Stimulated activated naive CD8-positive, alpha-beta T cell treated with anti-CD3 and anti-CD28 coated beads, Interleukin-15, amount 100 ng/mL, for 72 hours (primary cell): ENCODE results near the gene CELF4.

Experiments used
- ATAC-seq: fragments of 150-1000 bp; cut with Tn5 transposase; 2 replicates; pipeline ENCODE4 v1.10.0; 2021; ENCODE audit warnings: mild to moderate bottlenecking, moderate library complexity
- DNase-seq, 2 donors: peaks; one replicate each; pipeline ENCODE4 v3.0.0; 2021 to 2022
- H3K27ac Mint-ChIP-seq, 2 donors: one replicate each; pipeline ENCODE4 v1.8.0; 2022; ENCODE audit warnings: mild to moderate bottlenecking in 2 of 2, mixed read lengths in 2 of 2, moderate library complexity in 2 of 2
- H3K27me3 Mint-ChIP-seq: one replicate; pipeline ENCODE4 v1.8.0; 2022; ENCODE audit warnings: mixed read lengths
- H3K4me1 Mint-ChIP-seq: one replicate; pipeline ENCODE4 v1.8.0; 2022; ENCODE audit warnings: mild to moderate bottlenecking, mixed read lengths
- H3K4me3 Mint-ChIP-seq, 2 donors: one replicate each; pipeline ENCODE4 v1.8.0; 2022; ENCODE audit warnings: mild to moderate bottlenecking in 2 of 2, mixed read lengths in 2 of 2, moderate library complexity in 1 of 2
- H3K9me3 Mint-ChIP-seq, 2 donors: one replicate each; pipeline ENCODE4 v1.8.0; 2022; ENCODE audit warnings: mixed read lengths in 2 of 2

CELF4 gene

DNA sequence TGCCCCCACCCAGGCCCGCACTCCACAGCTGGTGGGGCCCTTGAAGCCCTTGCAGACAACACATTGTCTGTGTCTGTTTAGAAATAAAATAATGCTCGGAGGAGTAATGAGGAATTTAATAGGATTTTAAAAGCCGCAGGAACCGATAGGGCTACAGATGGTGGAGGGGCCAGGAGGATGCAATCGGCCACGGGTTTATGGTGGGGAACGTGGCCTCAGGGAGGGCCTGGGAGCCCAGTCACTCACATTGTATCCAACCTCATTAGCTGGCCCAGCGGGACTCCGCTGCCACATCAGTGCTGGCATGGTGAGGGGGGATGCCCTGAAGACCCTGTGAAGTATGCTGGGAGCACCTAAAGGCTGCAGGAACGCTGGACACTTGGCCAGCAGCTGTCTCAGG lies 252.0 kb downstream of the CELF4 start:
- DNase-seq (no peak), ATAC-seq (no peak)
- Mint-ChIP-seq H3K4me1 (no peaks in the 10 kb centered on the region), H3K9me3 (no peaks in the 10 kb centered on the region), H3K27ac (no peak overlapping the region), H3K27me3 (no peaks in the 10 kb centered on the region), H3K4me3 (no peak overlapping the region)

- H3K4me1 Mint-ChIP-seq: no peaks in the 10 kb centered on the region
- DNase-seq (no peak), ATAC-seq (no peak)
- no peaks in the 10 kb centered on the region for H3K27me3 Mint-ChIP-seq
- H3K9me3 Mint-ChIP-seq: no peaks in the 10 kb centered on the region
- H3K27ac Mint-ChIP-seq: no peak overlapping the region
- no peak overlapping the region for H3K4me3 Mint-ChIP-seq
Measured at GRCh38 chr18:37309861-37310260, 255.7 kb downstream of the CELF4 start.

- DNase-seq: no peak
- H3K4me3 Mint-ChIP-seq: no peak overlapping the region
Measured at GRCh38 chr18:37309059-37309458, 256.5 kb downstream of the CELF4 start.

GRCh38 chr18:37307181-37307580 lies 258.4 kb downstream of the CELF4 start:
- no peaks in the 10 kb centered on the region for H3K9me3 Mint-ChIP-seq
- H3K4me1 Mint-ChIP-seq: no peaks in the 10 kb centered on the region
- H3K4me3 Mint-ChIP-seq: no peak overlapping the region
- DNase-seq (no peak), ATAC-seq (no peak)
- H3K27me3 Mint-ChIP-seq: peaks cover 1% of the 10 kb centered on the region
- H3K27ac Mint-ChIP-seq: peak overlapping the region in 1 of 2 donors; percentile 30

More at GRCh38 chr18:37309059-37309458, 256.5 kb downstream of the CELF4 start:
- Mint-ChIP-seq H3K27ac (no peak overlapping the region), H3K4me1 (no peaks in the 10 kb centered on the region), H3K9me3 (no peaks in the 10 kb centered on the region), H3K27me3 (no peaks in the 10 kb centered on the region)
- ATAC-seq: no peak

DNA sequence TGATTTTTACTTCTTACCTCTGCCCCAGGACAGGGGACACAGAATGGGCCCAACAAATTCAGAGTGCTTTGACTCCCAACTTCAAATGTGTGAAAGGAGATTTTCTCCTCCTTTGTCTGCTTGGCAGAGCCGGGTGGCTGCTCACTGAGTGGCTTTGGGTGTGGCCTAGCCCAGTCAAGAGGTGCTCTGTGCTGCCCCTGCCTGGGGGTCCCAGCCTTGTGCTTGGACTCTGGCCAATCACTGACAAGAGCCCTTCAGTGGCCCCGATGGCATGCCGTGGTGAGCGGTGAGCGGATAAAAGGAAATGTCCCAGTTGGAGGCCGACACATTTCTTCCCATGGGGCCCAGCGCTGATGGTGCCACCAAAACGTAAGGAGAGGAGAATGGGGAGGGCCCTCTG lies 259.2 kb downstream of the CELF4 start:
- Mint-ChIP-seq H3K4me1 (no peaks in the 10 kb centered on the region), H3K4me3 (no peak overlapping the region), H3K27ac (no peak overlapping the region), H3K27me3 (peaks cover 9% of the 10 kb centered on the region), H3K9me3 (no peaks in the 10 kb centered on the region)
- DNase-seq (no peak), ATAC-seq (no peak)

GRCh38 chr18:37305066-37305465 lies 260.5 kb downstream of the CELF4 start:
- Mint-ChIP-seq H3K9me3 (no peaks in the 10 kb centered on the region), H3K27me3 (peaks cover 10% of the 10 kb centered on the region), H3K4me3 (no peak overlapping the region), H3K27ac (no peak overlapping the region), H3K4me1 (no peaks in the 10 kb centered on the region)
- DNase-seq (no peak), ATAC-seq (no peak)

DNA sequence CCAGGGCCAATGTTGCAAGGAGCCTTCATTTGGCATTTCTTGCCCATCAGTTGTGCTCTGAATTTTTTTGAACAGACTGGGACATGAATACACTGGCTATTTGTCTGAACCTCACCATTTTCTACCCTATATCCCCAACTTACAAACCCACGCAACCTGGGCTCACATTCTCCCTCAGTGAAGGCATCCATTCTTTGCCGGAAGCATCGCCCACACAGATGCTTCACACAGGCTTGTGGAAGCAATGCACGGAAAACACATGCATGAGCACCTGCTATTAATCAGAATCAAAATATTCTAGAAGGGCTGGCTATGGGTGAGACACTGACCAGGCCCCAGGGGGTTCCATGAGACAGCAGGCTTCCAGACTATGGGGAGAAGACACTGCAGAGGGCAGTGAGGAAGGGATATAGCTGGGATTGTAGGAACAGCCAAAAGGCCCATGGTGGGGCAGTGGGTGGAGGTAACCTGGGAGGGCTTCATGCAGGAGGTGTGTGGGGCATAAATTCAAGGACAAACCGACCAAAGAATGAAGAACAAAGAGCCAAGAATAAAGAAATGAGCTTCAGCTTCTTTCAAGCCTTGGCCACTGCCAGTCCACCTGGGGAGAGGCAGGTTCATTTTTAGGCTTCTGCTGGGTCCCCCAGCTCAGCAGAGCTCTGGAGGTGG lies 261.5 kb downstream of the CELF4 start:
- Mint-ChIP-seq H3K27ac (no peak overlapping the region), H3K9me3 (no peaks in the 10 kb centered on the region), H3K4me3 (no peak overlapping the region)

GRCh38 chr18:37303009-37303408 lies 262.6 kb downstream of the CELF4 start:
- no peak for DNase-seq
- no peak for ATAC-seq
- no peaks in the 10 kb centered on the region for H3K9me3 Mint-ChIP-seq
- H3K27ac Mint-ChIP-seq: no peak overlapping the region
- no peak overlapping the region for H3K4me3 Mint-ChIP-seq
- peaks cover 4% of the 10 kb centered on the region for H3K4me1 Mint-ChIP-seq
- peaks cover 10% of the 10 kb centered on the region for H3K27me3 Mint-ChIP-seq

More for the DNA sequence above, 261.5 kb downstream of the CELF4 start:
- DNase-seq (no peak), ATAC-seq (no peak)
- Mint-ChIP-seq H3K4me1 (peaks cover 4% of the 10 kb centered on the region), H3K27me3 (peaks cover 10% of the 10 kb centered on the region)

GRCh38 chr18:37302519-37302918 lies 263.1 kb downstream of the CELF4 start:
- Mint-ChIP-seq H3K27ac (no peak overlapping the region), H3K4me3 (no peak overlapping the region), H3K4me1 (peaks cover 4% of the 10 kb centered on the region), H3K27me3 (peaks cover 10% of the 10 kb centered on the region), H3K9me3 (no peaks in the 10 kb centered on the region)
- no peak for DNase-seq
- ATAC-seq: no peak

DNA sequence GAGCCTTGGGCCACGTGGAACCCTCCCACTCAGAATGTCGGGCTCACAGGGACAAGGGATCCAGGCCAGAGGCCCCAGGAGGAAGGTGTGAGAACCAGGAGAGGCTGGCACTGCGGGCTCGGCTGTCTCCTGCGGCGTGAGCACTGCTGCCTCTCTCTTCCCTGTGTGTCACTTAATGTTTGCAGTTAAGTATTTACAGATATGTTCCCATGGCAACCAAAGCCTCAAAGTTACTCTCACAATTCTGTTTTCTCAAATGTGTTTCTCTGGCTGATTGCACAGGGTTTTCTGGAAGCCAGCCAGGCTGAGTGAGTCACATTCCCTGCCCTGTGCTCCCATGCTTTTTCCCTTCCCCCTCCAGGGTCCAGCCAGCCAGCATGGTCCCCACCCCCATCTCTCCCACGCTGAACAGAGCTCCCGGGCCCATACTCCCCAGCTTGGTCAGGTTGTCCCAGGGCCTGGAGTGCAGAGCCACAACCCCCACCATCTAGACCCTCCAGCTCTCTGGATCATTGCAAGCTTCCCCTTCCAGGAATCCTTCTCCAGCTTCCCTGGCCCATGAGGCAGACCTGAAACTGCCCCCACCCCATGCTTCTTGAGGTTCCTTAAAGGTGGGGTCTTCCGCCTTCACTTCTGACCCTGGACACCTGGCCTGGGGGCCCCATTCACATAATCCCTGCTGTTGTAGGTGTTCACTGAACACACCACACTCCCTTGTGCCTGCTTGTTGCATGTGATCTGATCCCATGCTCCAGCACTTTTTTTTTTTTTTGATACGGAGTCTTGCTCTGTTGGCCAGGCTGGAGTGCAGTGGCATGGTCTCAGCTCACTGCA lies 265.9 kb downstream of the CELF4 start:
- peak overlapping the region in 1 of 2 donors; percentile 45 for H3K27ac Mint-ChIP-seq
- no peak overlapping the region for H3K4me3 Mint-ChIP-seq
- no peak for DNase-seq
- peaks cover 10% of the 10 kb centered on the region for H3K27me3 Mint-ChIP-seq
- peak; percentile 11 for ATAC-seq
- H3K4me1 Mint-ChIP-seq: peaks cover 4% of the 10 kb centered on the region
- no peaks in the 10 kb centered on the region for H3K9me3 Mint-ChIP-seq

DNA sequence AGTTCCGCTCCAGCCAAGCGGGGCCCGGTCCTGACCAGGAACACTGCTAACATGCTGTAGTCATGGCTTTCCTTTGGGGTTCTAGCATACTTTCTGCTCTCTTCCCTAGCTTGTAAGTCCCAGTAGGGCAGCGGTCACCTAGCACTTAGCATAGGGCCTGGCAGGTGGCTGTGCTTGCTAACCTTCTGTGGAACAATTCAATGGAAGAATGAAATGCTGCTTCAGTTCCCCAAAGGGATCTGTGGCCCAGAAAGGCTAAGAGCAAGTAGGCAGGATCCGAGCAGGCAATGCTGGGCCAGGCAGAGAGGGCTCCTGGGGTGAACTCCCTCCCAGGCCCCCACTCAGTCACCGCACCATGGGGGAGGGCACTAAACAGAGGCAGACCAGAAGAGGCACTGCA lies 266.8 kb downstream of the CELF4 start:
- ATAC-seq: no peak
- H3K27ac Mint-ChIP-seq: peak overlapping the region in 1 of 2 donors; percentile 81
- peaks cover 10% of the 10 kb centered on the region for H3K27me3 Mint-ChIP-seq
- H3K4me3 Mint-ChIP-seq: no peak overlapping the region
- DNase-seq: no peak
- H3K9me3 Mint-ChIP-seq: no peaks in the 10 kb centered on the region
- peaks cover 4% of the 10 kb centered on the region for H3K4me1 Mint-ChIP-seq

- no peaks in the 10 kb centered on the region for H3K9me3 Mint-ChIP-seq
- H3K4me1 Mint-ChIP-seq: peaks cover 4% of the 10 kb centered on the region
- H3K27me3 Mint-ChIP-seq: peaks cover 15% of the 10 kb centered on the region
- ATAC-seq (no peak), DNase-seq (no peak)
- no peak overlapping the region for H3K4me3 Mint-ChIP-seq
- no peak overlapping the region for H3K27ac Mint-ChIP-seq
Measured at GRCh38 chr18:37297106-37297505, 268.5 kb downstream of the CELF4 start.

DNA sequence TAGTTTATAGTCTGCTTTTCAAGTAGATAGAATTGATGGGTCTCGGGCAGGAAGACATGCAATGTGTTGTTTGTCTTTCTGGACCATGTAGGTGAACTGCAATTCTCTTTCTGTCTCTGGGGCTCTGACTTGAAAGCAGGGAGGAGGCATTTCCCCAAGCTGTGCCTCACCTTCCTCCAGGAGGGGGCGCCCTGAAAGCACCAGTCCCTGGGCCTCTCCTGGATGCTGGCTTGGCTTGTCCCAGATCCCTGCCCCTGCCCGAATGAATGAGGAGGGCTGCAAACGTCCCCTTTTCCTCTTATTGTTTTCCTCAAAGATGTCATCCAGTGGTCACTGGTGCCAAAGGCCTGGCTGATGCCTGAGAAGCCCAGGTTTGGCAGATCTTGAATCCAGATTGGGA lies 270.6 kb downstream of the CELF4 start:
- Mint-ChIP-seq H3K9me3 (no peaks in the 10 kb centered on the region), H3K4me1 (peaks cover 4% of the 10 kb centered on the region)

DNA sequence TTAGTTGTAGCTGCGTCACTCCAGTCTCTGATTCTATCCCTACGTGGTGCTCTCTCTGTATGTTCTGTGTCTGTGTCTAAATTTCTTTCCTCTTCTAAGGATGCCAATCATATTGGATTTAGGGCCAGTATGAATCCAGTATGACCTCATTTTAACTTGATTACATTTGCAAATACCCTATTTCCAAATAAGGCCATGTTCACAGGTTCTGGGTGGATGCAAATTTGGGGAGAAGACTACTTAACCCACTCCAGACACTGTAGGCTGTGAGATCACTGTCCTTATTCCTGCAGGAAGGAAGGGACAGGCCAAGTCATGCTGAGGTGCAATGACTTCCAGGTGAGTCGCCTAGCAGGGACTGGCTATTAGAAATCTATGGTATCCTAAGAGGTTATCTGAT lies 272.2 kb downstream of the CELF4 start:
- H3K4me3 Mint-ChIP-seq: no peak overlapping the region
- H3K27me3 Mint-ChIP-seq: peaks cover 7% of the 10 kb centered on the region
- DNase-seq (no peak), ATAC-seq (no peak)
- H3K9me3 Mint-ChIP-seq: no peaks in the 10 kb centered on the region
- H3K27ac Mint-ChIP-seq: no peak overlapping the region
- H3K4me1 Mint-ChIP-seq: no peaks in the 10 kb centered on the region

More for the DNA sequence above, 270.6 kb downstream of the CELF4 start:
- DNase-seq (no peak), ATAC-seq (no peak)
- H3K27ac Mint-ChIP-seq: no peak overlapping the region
- peaks cover 7% of the 10 kb centered on the region for H3K27me3 Mint-ChIP-seq
- no peak overlapping the region for H3K4me3 Mint-ChIP-seq

- Mint-ChIP-seq H3K9me3 (peaks cover 0 to 3% of the 10 kb centered on the region in 2 donors), H3K4me3 (no peak overlapping the region), H3K4me1 (no peaks in the 10 kb centered on the region), H3K27me3 (peaks cover 7% of the 10 kb centered on the region), H3K27ac (no peak overlapping the region)
- no peak for ATAC-seq
- DNase-seq: no peak
Measured at GRCh38 chr18:37289423-37289822, 276.2 kb downstream of the CELF4 start.

DNA sequence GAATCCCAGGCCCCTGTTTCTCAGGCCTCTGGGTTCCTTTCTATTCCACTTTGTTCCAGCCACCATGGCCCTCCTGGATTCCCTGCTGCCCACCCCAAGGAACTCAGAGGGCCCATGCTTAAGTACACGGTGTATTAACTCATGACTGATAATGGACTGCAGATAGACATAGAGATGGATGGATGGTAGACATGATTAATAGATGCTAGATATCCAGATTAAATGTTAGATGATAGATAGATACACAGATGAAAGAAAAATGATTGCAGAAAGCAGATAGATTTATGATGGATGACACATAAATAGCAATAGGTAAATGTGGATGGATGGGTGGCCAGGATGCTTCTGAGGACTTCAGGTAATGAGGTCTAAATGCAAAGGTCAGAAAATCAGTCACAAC lies 278.0 kb downstream of the CELF4 start:
- peaks cover 5 to 15% of the 10 kb centered on the region in 2 donors for H3K9me3 Mint-ChIP-seq
- no peak overlapping the region for H3K4me3 Mint-ChIP-seq
- peaks cover 7% of the 10 kb centered on the region for H3K27me3 Mint-ChIP-seq
- no peak for ATAC-seq
- no peak overlapping the region for H3K27ac Mint-ChIP-seq
- H3K4me1 Mint-ChIP-seq: no peaks in the 10 kb centered on the region
- DNase-seq: no peak
